G401 (cell line): ENCODE results near the gene RFFL. TPM values are rescaled to one million over a fixed set of nuclear protein-coding genes. Genes with fewer than 3 reads are reported as not detected.
"Not testable (repeated sequence)": the region's sequence is repeated elsewhere in the genome, so short reads cannot be mapped to it uniquely, and the experiment has no call there.

Experiments
- DNase-seq: peaks from one replicate; pipeline ENCODE4 v3.0.0-alpha.2; 2015; ENCODE audit warnings: low spot score
- in situ Hi-C: cut with HindIII; loops from 2 replicates; pipeline ENCODE4 v1.10.0; 2016; ENCODE audit warnings: low sequenced_read_pairs, mixed read lengths
- total RNA-seq: library from RNA; depleted of rRNA; stranded (reverse); fragments of >200 nt; shearing (Covaris generic); gene quantifications from 2 replicates; pipeline ENCODE4 v1.2.3, GENCODE V29; 2014

RFFL gene
- total RNA-seq, 1 experiment from 2014 or later: 13.0 TPM

DNA sequence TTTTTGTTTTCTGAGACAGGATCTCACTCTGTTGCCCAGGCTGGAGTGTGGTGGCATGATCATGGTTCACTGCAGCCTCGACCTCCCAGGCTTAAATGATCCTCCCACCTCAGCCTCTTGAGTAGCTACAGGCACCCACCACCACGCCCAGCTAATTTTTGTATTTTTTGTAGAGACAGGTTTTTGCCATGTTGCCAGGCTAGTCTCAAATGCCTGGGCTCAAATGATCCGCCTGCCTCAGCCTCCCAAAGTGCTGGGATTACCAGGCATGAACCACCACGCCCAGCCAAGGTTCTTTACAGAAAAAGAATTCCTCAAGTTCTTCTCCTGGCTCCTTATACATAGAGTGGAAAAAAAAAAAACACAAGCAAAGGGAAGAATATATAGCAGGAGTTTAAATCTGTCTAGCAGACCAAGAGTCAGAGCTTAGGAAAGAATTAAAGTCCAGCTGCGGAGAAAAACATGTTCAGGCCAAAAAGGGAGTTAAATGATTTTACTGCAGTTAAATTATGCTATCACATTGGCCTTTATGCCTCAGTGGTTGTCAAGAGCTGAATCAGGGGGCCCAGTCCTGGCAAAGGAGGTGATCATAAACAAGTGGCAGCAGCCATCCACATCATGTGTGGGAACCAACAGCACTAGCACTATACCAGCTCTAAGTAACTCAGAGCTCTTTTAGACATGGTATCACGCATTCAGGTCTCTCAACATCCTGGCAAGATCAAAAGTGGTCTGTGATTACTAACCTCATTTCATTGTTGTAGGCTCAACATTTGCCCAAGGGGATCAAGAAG is 43.9 kb downstream of the RFFL start:
- in situ Hi-C loops: no loop called here

DNA sequence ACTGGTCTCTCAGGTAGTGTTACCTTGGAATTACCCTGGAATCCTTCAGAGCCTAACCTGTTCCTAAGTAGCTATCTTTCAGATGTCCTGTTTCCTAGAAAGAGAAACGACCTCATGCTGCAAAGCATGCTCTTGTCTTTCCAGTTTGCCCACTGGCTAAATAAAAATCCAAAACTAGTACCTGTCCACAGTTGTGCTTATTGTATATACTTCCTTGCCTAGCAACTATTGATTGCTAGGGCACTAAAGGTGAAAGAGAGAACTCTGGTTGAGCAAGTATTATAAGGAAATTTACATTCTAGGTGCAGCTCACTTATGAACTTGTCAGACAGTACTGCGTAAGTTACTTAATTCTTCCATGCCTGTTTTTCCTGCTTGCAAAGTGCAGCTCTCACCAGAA is 44.7 kb downstream of the RFFL start:
- no peak for DNase-seq
- in situ Hi-C loops: no loop called here

More for the DNA sequence above, 43.9 kb downstream of the RFFL start:
- no peak for DNase-seq

DNA sequence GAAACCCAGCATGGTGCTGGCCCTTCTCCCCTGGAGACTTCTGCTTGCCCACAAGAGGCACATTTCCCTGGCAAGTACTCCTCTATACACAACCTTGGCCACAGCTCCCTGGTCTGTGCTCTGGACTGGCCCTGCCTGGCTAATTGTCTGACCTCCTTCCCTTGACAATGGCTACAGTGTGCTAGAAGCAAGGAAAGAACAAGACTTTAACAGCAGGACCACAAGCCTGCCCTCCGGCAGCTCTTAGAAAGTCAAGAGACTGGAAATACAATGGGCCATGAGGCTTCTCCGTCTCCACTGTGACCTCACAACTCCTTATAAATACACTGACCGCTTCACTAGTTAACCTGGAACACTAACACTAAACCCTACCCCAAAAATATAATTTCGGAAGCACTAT is 46.5 kb downstream of the RFFL start:
- in situ Hi-C loops: no loop called here
- no peak for DNase-seq

DNA sequence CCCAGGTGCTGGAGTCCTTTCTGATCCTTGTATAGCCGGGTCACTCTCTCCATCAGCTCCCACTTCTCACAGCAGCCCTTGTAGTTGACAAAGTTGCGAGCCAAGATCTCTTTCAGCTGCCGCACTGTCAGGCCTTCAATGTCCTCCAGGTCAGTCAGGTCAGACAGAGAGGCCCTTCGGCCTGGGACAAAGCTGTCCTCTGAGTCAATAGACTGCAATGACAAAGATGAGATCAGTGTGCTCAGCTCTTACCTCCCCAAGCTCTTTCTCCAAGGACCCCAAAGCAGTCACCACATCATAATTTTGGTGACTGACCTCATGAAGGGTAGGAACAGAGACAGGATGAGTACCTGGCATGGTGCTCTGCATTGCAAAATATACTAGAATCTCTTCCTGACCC is 47.1 kb downstream of the RFFL start:
- no peak for DNase-seq
- in situ Hi-C loops: no loop called here

GRCh38 chr17:35011671-35012216 is 51.8 kb downstream of the RFFL start:
- in situ Hi-C loops: no loop called here
- DNase-seq: no peak

DNA sequence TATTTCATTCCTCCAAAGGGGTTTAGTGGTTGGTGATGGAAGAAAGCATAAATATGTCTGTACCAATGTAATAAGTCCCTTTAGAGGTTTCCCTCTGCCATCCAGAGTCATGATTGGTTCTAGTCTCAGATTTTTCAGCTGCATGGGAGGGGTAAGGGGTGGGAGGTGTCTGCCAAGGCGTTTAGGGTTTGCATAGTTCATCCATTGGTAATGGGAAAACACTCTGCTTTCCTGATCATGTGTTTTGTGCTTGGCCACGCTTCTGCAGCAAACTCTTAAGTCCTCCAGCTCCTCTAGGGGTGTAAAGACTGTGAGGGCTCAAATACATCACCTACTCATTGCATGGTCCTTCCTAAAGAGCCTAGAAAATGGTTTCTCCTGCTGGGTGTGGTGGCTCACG is 53.4 kb downstream of the RFFL start:
- DNase-seq: no peak
- in situ Hi-C loops: no loop called here

DNA sequence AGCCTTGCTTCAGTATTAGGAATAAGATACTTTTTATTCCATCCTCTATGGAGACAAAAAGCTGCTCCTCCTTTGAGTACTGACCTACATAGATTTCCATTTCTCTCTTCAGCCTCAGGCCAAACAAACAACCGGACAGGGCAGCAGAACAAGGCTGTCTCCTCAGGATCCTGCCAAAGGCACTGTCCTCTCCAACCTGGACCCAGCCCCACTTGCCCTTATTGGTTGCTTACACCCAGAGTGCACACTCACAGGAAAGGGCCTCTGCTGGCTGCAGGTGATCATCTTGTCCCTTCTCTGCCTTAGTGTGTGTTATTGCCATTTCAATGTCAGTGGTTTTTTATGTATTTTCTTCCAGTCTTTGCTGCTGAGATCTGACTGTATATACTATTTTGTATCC is 56.5 kb downstream of the RFFL start:
- DNase-seq: peak; percentile 58
- in situ Hi-C loops: no loop called here

- in situ Hi-C loops: no loop called here
These were observed 57.2 kb downstream of the RFFL start for GRCh38 chr17:35006345-35006744.

DNA sequence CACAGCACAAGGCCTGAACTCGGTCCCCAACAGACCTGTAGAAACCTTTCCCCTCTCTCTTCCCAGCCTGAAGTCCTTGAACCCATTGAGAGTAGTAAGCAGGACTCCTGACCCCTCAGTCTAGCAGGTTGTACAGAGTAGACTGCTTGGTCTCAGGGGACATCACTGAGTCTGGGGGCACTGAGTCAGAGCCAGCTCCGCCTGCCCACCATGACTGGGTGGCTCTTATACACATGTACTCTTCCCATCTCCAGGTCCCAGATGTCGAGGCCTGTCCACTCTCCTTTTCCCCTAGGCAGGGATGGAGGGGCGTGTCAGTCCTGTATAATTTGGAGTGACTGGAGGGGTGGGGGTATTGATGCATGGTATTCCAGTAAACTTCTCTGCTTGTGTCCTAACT is 59.7 kb downstream of the RFFL start:
- DNase-seq: no peak
- in situ Hi-C loops: no loop called here

More at GRCh38 chr17:35006345-35006744, 57.2 kb downstream of the RFFL start:
- no peak for DNase-seq

- in situ Hi-C loops: no loop called here
- DNase-seq: peak; percentile 71
These were observed 60.5 kb downstream of the RFFL start for GRCh38 chr17:35002876-35003551.

DNA sequence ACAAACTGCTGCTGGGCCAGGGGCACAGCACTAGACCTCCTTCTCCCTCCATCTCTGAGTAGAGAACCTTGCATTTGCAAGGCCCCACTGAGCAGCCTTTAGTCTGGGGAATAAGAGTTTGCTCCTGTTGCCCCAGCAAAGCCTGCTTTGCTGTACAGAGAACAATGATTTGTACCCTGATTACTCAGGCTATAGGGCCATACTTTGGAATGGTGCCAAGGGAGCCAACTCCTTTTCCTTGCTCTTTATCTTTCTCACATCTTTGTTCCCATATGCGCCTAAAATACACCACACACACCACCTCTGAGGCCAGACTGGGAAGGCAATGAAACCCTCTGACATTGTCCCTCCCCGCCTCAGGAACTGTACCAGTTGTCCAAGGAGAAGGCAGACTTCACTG is 62.0 kb downstream of the RFFL start:
- no peak for DNase-seq
- in situ Hi-C loops: no loop called here

DNA sequence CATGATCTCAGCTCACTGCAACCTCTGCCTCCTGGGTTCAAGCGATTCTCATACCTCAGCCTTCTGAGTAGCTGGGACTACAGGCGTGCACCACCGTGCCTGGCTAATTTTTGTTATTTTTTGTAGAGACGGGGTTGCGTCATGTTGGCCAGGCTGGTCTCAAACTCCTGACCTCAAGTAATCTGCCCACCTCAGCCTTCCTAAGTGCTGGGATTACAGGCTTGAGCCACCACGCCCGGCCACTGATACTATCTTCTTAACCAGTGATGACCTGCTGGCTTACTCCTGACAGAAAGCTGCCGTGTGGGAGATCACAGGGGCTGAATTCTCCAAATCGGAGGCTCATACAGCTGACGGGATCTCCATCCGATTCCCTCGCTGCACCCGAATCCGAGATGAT is 62.5 kb downstream of the RFFL start:
- DNase-seq, in situ Hi-C loops: not testable (repeated sequence)

- in situ Hi-C loops: loop anchor here (25.0 kb wide), 1 partner anchor 113 kb away; the partner anchor contains the start of genes FNDC8 and RAD51D
- DNase-seq: no peak
These were observed 64.1 kb downstream of the RFFL start for GRCh38 chr17:34999456-34999855.

GRCh38 chr17:34998205-34998604 is 65.3 kb downstream of the RFFL start:
- DNase-seq: no peak
- in situ Hi-C loops: loop anchor here (25.0 kb wide), 1 partner anchor 114 kb away; the partner anchor contains the start of genes FNDC8 and RAD51D

DNA sequence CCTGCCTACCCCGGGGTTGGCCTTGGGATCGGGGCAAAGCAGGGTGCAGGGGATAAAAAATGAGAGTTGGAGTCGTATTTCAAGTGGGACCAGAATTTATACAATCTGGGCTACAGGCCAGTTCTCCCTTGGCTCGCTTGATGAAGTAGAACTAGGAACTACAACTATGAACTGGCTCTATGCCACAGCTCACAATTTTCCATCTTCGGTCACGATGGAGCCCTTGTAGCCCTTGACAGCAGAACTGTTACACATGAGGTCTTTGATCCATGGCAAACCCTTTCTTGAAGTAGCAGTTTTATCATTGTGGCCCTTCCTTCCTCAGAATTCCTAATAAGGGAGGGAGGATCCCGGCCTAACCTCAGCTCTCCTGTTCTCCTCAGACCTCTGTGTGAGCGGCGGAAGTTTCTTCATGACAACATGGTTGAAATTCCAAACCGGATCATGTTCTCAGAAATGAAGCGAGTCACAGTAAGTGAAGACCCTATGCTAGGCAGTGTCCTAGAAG is 66.1 kb downstream of the RFFL start:
- DNase-seq: no peak
- in situ Hi-C loops: loop anchor here (25.0 kb wide), 1 partner anchor 115 kb away; the partner anchor contains the start of genes FNDC8 and RAD51D

DNA sequence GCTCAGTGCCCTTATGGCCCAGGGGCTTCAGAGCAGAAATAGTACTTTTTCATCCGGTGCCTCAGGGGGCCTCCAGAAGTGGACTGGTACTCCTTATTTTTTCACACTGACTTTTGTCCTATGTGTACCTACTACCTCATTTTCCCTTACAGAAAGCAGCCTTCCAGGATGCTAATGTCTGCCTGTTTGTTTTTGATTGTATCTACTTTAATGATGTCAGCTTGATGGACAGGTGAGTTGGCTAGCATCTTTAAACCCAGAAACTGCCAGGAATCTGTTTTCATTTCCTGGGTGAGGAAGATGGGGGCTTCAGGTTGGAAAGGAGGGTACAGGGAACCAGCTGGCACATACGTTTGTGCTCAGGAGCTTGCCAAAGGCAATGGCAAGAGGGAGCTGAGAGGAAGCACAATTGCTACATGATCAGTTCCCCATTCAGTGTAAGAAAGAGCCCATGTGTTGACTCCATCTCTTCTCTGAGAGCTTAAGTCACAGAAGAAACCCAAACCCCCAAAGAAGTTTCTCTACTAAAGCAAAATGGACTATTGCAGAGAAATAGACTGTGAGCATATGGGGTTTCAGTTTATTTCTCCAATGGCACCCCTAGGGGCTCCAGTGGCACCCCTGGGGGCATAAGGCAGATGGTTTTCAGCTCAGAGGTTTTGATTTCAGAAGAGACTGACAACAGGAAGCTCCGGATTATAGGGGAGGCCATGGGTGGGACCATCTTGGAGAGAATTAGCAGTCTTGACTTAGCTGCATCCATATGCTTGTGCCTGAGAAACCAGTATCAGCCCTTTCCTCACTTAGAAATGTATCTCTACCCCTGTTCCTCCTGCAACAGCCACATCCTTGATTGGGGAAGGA is 66.9 kb downstream of the RFFL start:
- no peak for DNase-seq
- in situ Hi-C loops: loop anchor here (25.0 kb wide), 1 partner anchor 116 kb away; the partner anchor contains the start of genes FNDC8 and RAD51D

DNA sequence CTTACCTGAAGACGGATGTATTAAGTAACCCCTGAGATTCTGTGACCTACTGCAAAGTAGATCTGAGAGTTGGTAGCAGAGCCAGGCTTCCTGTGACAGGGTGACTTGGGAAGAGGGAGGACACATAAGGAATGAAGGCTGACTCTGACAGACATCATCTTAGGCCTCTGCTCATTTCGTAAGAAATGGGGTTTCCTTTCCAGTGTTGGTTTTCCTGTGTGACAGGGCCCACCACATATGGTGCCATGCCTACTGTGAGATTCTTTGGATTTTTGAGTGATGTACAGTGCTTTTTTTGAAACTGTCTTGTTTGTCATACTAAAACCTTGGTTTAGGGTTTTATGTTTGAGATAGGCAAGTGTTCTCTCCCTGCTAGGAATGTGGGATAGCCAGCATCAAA is 70.5 kb downstream of the RFFL start:
- DNase-seq: no peak
- in situ Hi-C loops: loop anchor here (25.0 kb wide), 1 partner anchor 119 kb away; the partner anchor contains the start of genes FNDC8 and RAD51D

GRCh38 chr17:34991606-34992005 is 71.9 kb downstream of the RFFL start:
- DNase-seq: no peak
- in situ Hi-C loops: loop anchor here (25.0 kb wide), 1 partner anchor 121 kb away; the partner anchor contains the start of genes FNDC8 and RAD51D

DNA sequence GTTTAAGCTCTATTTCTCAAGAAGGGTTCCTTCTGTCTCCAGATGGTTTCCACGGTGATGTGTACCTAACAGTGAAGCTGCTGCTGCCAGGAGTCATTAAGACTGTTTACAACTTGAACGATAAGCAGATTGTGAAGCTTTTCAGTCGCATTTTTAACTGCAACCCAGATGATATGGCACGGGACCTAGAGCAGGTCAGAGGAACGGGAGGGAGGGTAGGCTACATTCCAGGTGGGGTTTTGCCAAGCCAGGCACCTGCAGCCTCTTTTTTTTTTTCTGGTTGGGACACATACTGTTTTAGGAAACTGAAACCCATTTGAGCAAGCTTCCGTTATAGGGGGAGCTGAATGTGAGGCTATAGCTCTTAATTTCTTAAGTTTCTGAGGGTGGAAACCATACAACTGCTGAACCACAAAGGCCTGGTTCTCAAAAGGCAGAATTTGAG is 72.6 kb downstream of the RFFL start:
- in situ Hi-C loops: loop anchor here (25.0 kb wide), 1 partner anchor 121 kb away; the partner anchor contains the start of genes FNDC8 and RAD51D
- no peak for DNase-seq
